ENCODE results near the gene RAMACL.

RAMACL gene

GRCh38 chr6:166627033-166627874 lies 40.8 kb upstream of the RAMACL start, which contains the start of gene RPS6KA2:
Gene RPS6KA2 (minus strand): TSS chr6:166627251. CDS start chr6:166627019, 232 bp downstream.
- Histone ChIP-seq H3K27me3 (ENCODE audit: control insufficient read depth in 1 of 2, insufficient read depth in 2 of 2, low read length in 2 of 2) (peaks cover 2 to 9% of the 10 kb centered on the region in 2 donors), H3K27ac (ENCODE audit: low read depth, low read length) (peak within 1 kb of the TSS; percentile 81), H3K9ac (ENCODE audit: low read depth in 1 of 2, low read length in 2 of 2) (peak within 1 kb of the TSS; percentile 57 to 69), H3K9me3 (ENCODE audit: control insufficient read depth in 1 of 2, low read length in 2 of 2) (no peaks in the 10 kb centered on the region), H3K36me3 (ENCODE audit: control insufficient read depth in 1 of 2, insufficient read depth in 2 of 2, low read length in 2 of 2) (no peaks in the 10 kb centered on the region), H3K4me3 (ENCODE audit: low read depth in 1 of 2, low read length in 2 of 2) (peak within 1 kb of the TSS; percentile 76 to 78), H3K4me1 (ENCODE audit: control insufficient read depth in 1 of 2, insufficient read depth in 2 of 2, low read length in 2 of 2) (peaks cover 15 to 20% of the 10 kb centered on the region in 2 donors)

- H3K9ac ChIP-seq (ENCODE audit: low read depth in 1 of 2, low read length in 2 of 2), result peak overlapping the region; percentile 57 to 69
- H3K4me1 ChIP-seq (ENCODE audit: control insufficient read depth in 1 of 2, insufficient read depth in 2 of 2, low read length in 2 of 2), result peaks cover 20 to 22% of the 10 kb centered on the region in 2 donors
- peak overlapping the region; percentile 76 to 78 for H3K4me3 ChIP-seq (ENCODE audit: low read depth in 1 of 2, low read length in 2 of 2)
- H3K27ac ChIP-seq (ENCODE audit: low read depth, low read length), result peak overlapping the region; percentile 60
- peaks cover 2 to 9% of the 10 kb centered on the region in 2 donors for H3K27me3 ChIP-seq (ENCODE audit: control insufficient read depth in 1 of 2, insufficient read depth in 2 of 2, low read length in 2 of 2)
- no peaks in the 10 kb centered on the region for H3K9me3 ChIP-seq (ENCODE audit: control insufficient read depth in 1 of 2, low read length in 2 of 2)
- H3K36me3 ChIP-seq (ENCODE audit: control insufficient read depth in 1 of 2, insufficient read depth in 2 of 2, low read length in 2 of 2), result no peaks in the 10 kb centered on the region
These were observed 39.9 kb upstream of the RAMACL start for GRCh38 chr6:166626177-166627032.

GRCh38 chr6:166625356-166625755 lies 38.9 kb upstream of the RAMACL start:
- Histone ChIP-seq H3K4me1 (ENCODE audit: control insufficient read depth in 1 of 2, insufficient read depth in 2 of 2, low read length in 2 of 2) (peaks cover 28 to 31% of the 10 kb centered on the region in 2 donors), H3K27me3 (ENCODE audit: control insufficient read depth in 1 of 2, insufficient read depth in 2 of 2, low read length in 2 of 2) (peaks cover 2 to 9% of the 10 kb centered on the region in 2 donors), H3K27ac (ENCODE audit: low read depth, low read length) (no peak overlapping the region), H3K9me3 (ENCODE audit: control insufficient read depth in 1 of 2, low read length in 2 of 2) (no peaks in the 10 kb centered on the region), H3K9ac (ENCODE audit: low read depth in 1 of 2, low read length in 2 of 2) (no peak overlapping the region), H3K36me3 (ENCODE audit: control insufficient read depth in 1 of 2, insufficient read depth in 2 of 2, low read length in 2 of 2) (no peaks in the 10 kb centered on the region), H3K4me3 (ENCODE audit: low read depth in 1 of 2, low read length in 2 of 2) (peak overlapping the region in 1 of 2 donors; percentile 78)

GRCh38 chr6:166624275-166624674 lies 37.8 kb upstream of the RAMACL start:
- no peak overlapping the region for H3K27ac ChIP-seq (ENCODE audit: low read depth, low read length)
- no peak overlapping the region for H3K4me3 ChIP-seq (ENCODE audit: low read depth in 1 of 2, low read length in 2 of 2)
- H3K4me1 ChIP-seq (ENCODE audit: control insufficient read depth in 1 of 2, insufficient read depth in 2 of 2, low read length in 2 of 2), result peaks cover 29 to 31% of the 10 kb centered on the region in 2 donors
- peaks cover 2 to 3% of the 10 kb centered on the region in 2 donors for H3K27me3 ChIP-seq (ENCODE audit: control insufficient read depth in 1 of 2, insufficient read depth in 2 of 2, low read length in 2 of 2)
- no peak overlapping the region for H3K9ac ChIP-seq (ENCODE audit: low read depth in 1 of 2, low read length in 2 of 2)
- no peaks in the 10 kb centered on the region for H3K36me3 ChIP-seq (ENCODE audit: control insufficient read depth in 1 of 2, insufficient read depth in 2 of 2, low read length in 2 of 2)
- H3K9me3 ChIP-seq (ENCODE audit: control insufficient read depth in 1 of 2, low read length in 2 of 2), result no peaks in the 10 kb centered on the region

- H3K27me3 ChIP-seq (ENCODE audit: control insufficient read depth in 1 of 2, insufficient read depth in 2 of 2, low read length in 2 of 2), result peaks cover 0 to 2% of the 10 kb centered on the region in 2 donors
- H3K4me3 ChIP-seq (ENCODE audit: low read depth in 1 of 2, low read length in 2 of 2), result no peak overlapping the region
- H3K4me1 ChIP-seq (ENCODE audit: control insufficient read depth in 1 of 2, insufficient read depth in 2 of 2, low read length in 2 of 2), result peaks cover 21 to 24% of the 10 kb centered on the region in 2 donors
- H3K9ac ChIP-seq (ENCODE audit: low read depth in 1 of 2, low read length in 2 of 2), result no peak overlapping the region
- peaks cover 0 to 4% of the 10 kb centered on the region in 2 donors for H3K36me3 ChIP-seq (ENCODE audit: control insufficient read depth in 1 of 2, insufficient read depth in 2 of 2, low read length in 2 of 2)
- H3K9me3 ChIP-seq (ENCODE audit: control insufficient read depth in 1 of 2, low read length in 2 of 2), result no peaks in the 10 kb centered on the region
- no peak overlapping the region for H3K27ac ChIP-seq (ENCODE audit: low read depth, low read length)
These were observed 36.8 kb upstream of the RAMACL start for GRCh38 chr6:166623318-166623717.

- Histone ChIP-seq H3K9ac (ENCODE audit: low read depth in 1 of 2, low read length in 2 of 2) (no peak overlapping the region), H3K4me1 (ENCODE audit: control insufficient read depth in 1 of 2, insufficient read depth in 2 of 2, low read length in 2 of 2) (peaks cover 10 to 21% of the 10 kb centered on the region in 2 donors), H3K27ac (ENCODE audit: low read depth, low read length) (no peak overlapping the region), H3K36me3 (ENCODE audit: control insufficient read depth in 1 of 2, insufficient read depth in 2 of 2, low read length in 2 of 2) (peaks cover 0 to 4% of the 10 kb centered on the region in 2 donors), H3K4me3 (ENCODE audit: low read depth in 1 of 2, low read length in 2 of 2) (no peak overlapping the region), H3K27me3 (ENCODE audit: control insufficient read depth in 1 of 2, insufficient read depth in 2 of 2, low read length in 2 of 2) (peaks cover 0 to 2% of the 10 kb centered on the region in 2 donors), H3K9me3 (ENCODE audit: control insufficient read depth in 1 of 2, low read length in 2 of 2) (no peaks in the 10 kb centered on the region)
These were observed 34.6 kb upstream of the RAMACL start for GRCh38 chr6:166621114-166621540.

- Histone ChIP-seq H3K9me3 (ENCODE audit: control insufficient read depth in 1 of 2, low read length in 2 of 2) (no peaks in the 10 kb centered on the region), H3K27ac (ENCODE audit: low read depth, low read length) (no peak overlapping the region), H3K27me3 (ENCODE audit: control insufficient read depth in 1 of 2, insufficient read depth in 2 of 2, low read length in 2 of 2) (no peaks in the 10 kb centered on the region), H3K4me1 (ENCODE audit: control insufficient read depth in 1 of 2, insufficient read depth in 2 of 2, low read length in 2 of 2) (peaks cover 8 to 21% of the 10 kb centered on the region in 2 donors), H3K4me3 (ENCODE audit: low read depth in 1 of 2, low read length in 2 of 2) (no peak overlapping the region), H3K9ac (ENCODE audit: low read depth in 1 of 2, low read length in 2 of 2) (no peak overlapping the region), H3K36me3 (ENCODE audit: control insufficient read depth in 1 of 2, insufficient read depth in 2 of 2, low read length in 2 of 2) (peaks cover 0 to 4% of the 10 kb centered on the region in 2 donors)
These were observed 34.1 kb upstream of the RAMACL start for GRCh38 chr6:166620478-166621113.

- Histone ChIP-seq H3K9ac (ENCODE audit: low read depth in 1 of 2, low read length in 2 of 2) (no peak overlapping the region), H3K4me3 (ENCODE audit: low read depth in 1 of 2, low read length in 2 of 2) (no peak overlapping the region), H3K27ac (ENCODE audit: low read depth, low read length) (no peak overlapping the region)
These were observed 33.4 kb upstream of the RAMACL start for GRCh38 chr6:166619912-166620311.

GRCh38 chr6:166618866-166619761 lies 32.6 kb upstream of the RAMACL start:
- H3K4me3 ChIP-seq (ENCODE audit: low read depth in 1 of 2, low read length in 2 of 2), result no peak overlapping the region
- no peaks in the 10 kb centered on the region for H3K27me3 ChIP-seq (ENCODE audit: control insufficient read depth in 1 of 2, insufficient read depth in 2 of 2, low read length in 2 of 2)
- H3K4me1 ChIP-seq (ENCODE audit: control insufficient read depth in 1 of 2, insufficient read depth in 2 of 2, low read length in 2 of 2), result peaks cover 8 to 21% of the 10 kb centered on the region in 2 donors
- H3K36me3 ChIP-seq (ENCODE audit: control insufficient read depth in 1 of 2, insufficient read depth in 2 of 2, low read length in 2 of 2), result peaks cover 0 to 4% of the 10 kb centered on the region in 2 donors
- H3K9ac ChIP-seq (ENCODE audit: low read depth in 1 of 2, low read length in 2 of 2), result no peak overlapping the region
- no peak overlapping the region for H3K27ac ChIP-seq (ENCODE audit: low read depth, low read length)
- H3K9me3 ChIP-seq (ENCODE audit: control insufficient read depth in 1 of 2, low read length in 2 of 2), result no peaks in the 10 kb centered on the region

More at GRCh38 chr6:166619912-166620311, 33.4 kb upstream of the RAMACL start:
- Histone ChIP-seq H3K4me1 (ENCODE audit: control insufficient read depth in 1 of 2, insufficient read depth in 2 of 2, low read length in 2 of 2) (peaks cover 8 to 21% of the 10 kb centered on the region in 2 donors), H3K9me3 (ENCODE audit: control insufficient read depth in 1 of 2, low read length in 2 of 2) (no peaks in the 10 kb centered on the region), H3K27me3 (ENCODE audit: control insufficient read depth in 1 of 2, insufficient read depth in 2 of 2, low read length in 2 of 2) (no peaks in the 10 kb centered on the region), H3K36me3 (ENCODE audit: control insufficient read depth in 1 of 2, insufficient read depth in 2 of 2, low read length in 2 of 2) (peaks cover 0 to 4% of the 10 kb centered on the region in 2 donors)
